Measurements from ENCODE around the gene OR11A1. TPM values are rescaled to one million over a fixed set of nuclear protein-coding genes. Genes with fewer than 3 reads are reported as not detected.
"Not testable (repeated sequence)": the region's sequence is repeated elsewhere in the genome, so short reads cannot be mapped to it uniquely, and the experiment has no call there.

The OR11A1 gene
- total and polyA plus RNA-seq, 11 donors, result not detected

DNA sequence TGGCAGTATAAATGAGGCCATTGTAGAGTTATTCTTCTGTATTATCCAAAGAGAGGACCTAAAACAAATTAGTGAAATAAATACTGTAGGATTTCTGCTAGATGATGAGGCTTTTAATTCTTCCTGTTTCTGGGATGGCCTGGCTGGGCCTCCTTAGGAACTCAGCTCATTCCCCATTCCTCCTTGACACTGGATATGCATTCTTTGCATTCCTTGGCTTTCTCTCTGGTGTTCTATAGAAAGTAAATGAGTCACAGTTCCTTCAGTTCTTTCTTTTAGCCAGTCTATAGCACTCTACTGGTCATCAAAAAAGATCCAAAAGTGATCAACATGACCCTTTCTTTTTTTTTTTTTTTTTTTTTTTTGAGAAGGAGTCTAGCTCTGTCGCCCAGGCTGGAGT, 9.2 kb downstream of the OR11A1 start:
- intact Hi-C loops (cut with DNase I), result no loop called here
- H3K4me1 ChIP-seq, result no peaks in the 10 kb centered on the region
- no peaks in the 10 kb centered on the region for H3K36me3 ChIP-seq
- WGBS, 4 donors, result 86 to 97% (median 87%) methylated on average over 1 of the region's 1 CpG
- no peak overlapping the region for H3K27ac ChIP-seq
- DNase-seq, result no peak
- TF ChIP-seq, protein P1, sequence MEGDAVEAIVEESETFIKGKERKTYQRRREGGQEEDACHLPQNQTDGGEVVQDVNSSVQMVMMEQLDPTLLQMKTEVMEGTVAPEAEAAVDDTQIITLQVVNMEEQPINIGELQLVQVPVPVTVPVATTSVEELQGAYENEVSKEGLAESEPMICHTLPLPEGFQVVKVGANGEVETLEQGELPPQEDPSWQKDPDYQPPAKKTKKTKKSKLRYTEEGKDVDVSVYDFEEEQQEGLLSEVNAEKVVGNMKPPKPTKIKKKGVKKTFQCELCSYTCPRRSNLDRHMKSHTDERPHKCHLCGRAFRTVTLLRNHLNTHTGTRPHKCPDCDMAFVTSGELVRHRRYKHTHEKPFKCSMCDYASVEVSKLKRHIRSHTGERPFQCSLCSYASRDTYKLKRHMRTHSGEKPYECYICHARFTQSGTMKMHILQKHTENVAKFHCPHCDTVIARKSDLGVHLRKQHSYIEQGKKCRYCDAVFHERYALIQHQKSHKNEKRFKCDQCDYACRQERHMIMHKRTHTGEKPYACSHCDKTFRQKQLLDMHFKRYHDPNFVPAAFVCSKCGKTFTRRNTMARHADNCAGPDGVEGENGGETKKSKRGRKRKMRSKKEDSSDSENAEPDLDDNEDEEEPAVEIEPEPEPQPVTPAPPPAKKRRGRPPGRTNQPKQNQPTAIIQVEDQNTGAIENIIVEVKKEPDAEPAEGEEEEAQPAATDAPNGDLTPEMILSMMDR (IDR thresholded peaks at IDR 0.05), result no peak
- TF ChIP-seq POLR2A (IDR thresholded peaks at IDR 0.05), result no peak
- no peak overlapping the region for H3K4me3 ChIP-seq
- ATAC-seq, result no peak
- H3K27me3 ChIP-seq, result peaks cover 0 to 30% (median 0%) of the 10 kb centered on the region in 9 donors
- H3K9me3 ChIP-seq, result peaks cover 0 to 2% (median 0%) of the 10 kb centered on the region in 12 donors

DNA sequence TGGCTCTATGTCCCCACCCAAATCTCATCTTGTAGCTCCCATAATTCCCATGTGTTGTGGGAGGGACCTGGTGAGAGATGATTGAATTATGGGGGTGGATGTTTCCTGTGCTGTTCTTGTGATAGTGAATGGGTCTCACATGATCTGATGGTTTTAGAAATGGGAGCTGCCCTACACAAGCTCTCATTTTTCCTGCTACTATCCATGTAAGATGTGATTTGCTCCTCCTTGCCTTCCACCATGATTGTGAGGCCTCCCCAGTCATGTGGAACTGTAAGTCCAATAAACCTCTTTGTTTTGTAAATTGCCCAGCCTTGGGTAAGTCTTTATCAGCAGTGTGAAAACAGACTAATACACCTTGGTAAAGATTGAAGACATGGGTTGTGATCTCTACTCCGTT, 12.8 kb downstream of the OR11A1 start:
- H3K4me3 ChIP-seq; H3K36me3 ChIP-seq; H3K9me3 ChIP-seq; H3K4me1 ChIP-seq; DNase-seq; intact Hi-C loops (cut with DNase I); ATAC-seq; H3K27ac ChIP-seq: not testable (repeated sequence)
- H3K27me3 ChIP-seq, result peaks cover 0 to 14% (median 0%) of the 10 kb centered on the region in 9 donors
- 70 to 88% (median 79%) methylated on average over 1 of the region's 1 CpG for WGBS, 4 donors

DNA sequence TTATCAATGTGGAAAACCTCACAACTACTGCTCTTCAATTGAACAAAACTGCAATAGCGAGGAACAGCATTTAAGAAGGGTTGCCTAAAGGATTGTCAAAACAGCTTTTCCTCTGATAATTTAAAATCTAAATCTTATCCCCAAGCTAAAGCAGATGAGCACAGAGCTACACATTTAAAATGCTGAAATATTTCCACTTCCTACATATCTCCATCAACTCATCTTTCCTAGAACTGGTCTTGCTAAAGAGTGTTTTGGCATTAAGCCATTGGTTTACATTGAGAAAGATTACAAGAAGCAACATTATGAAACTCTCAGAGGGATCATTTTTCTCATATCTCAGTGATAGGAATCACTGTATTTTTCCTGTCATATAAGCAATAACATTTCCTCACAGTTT, 14.2 kb downstream of the OR11A1 start:
- intact Hi-C loops (cut with DNase I), result no loop called here
- no peak for DNase-seq
- Histone ChIP-seq H3K4me1 (no peaks in the 10 kb centered on the region), H3K9me3 (no peaks in the 10 kb centered on the region), H3K4me3 (no peak overlapping the region), H3K27ac (no peak overlapping the region), H3K36me3 (no peaks in the 10 kb centered on the region), H3K27me3 (peaks cover 0 to 14% (median 0%) of the 10 kb centered on the region in 9 donors)
- TF ChIP-seq, protein P1 (IDR thresholded peaks at IDR 0.05), result no peak
- no peak for TF ChIP-seq POLR2A (IDR thresholded peaks at IDR 0.05)
- 85 to 93% (median 88%) methylated on average over 1 of the region's 1 CpG for WGBS, 4 donors
- ATAC-seq, result no peak

DNA sequence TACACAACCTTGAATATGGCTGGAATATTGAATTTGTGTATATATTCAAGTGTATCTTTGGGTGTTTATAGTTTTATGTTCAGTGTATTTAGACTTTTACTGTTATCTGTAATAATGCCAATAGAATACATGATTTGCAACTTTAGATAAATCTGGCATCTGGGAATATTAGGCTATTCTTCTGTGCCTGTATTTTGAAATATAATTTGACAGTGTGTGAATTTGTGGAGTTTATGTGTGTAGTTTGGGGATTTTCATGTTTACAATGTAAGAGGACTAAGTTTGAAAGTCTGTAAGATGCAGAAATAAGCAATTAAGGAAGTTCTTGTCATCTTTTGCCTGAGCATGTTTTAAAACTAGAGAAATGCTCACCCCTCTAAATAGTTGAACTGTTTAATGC, 17.9 kb downstream of the OR11A1 start, which contains the start of gene OR10C1:
Gene OR10C1, plus strand, starts transcription at position 301 of the 400 bp plus-strand sequence. CDS start 710 bp downstream, outside the sequence.
- Histone ChIP-seq H3K4me1 (no peaks in the 10 kb centered on the region), H3K27ac (no peak within 1 kb of the TSS), H3K27me3 (peaks cover 0 to 5% (median 0%) of the 10 kb centered on the region in 9 donors), H3K4me3 (no peak within 1 kb of the TSS), H3K36me3 (no peaks in the 10 kb centered on the region), H3K9me3 (no peaks in the 10 kb centered on the region)
- TF ChIP-seq, protein P1 (IDR thresholded peaks at IDR 0.05), result no peak
- no peak for TF ChIP-seq POLR2A (IDR thresholded peaks at IDR 0.05)
- intact Hi-C loops (cut with DNase I), result no loop called here
- ATAC-seq (no peak), DNase-seq (no peak)

DNA sequence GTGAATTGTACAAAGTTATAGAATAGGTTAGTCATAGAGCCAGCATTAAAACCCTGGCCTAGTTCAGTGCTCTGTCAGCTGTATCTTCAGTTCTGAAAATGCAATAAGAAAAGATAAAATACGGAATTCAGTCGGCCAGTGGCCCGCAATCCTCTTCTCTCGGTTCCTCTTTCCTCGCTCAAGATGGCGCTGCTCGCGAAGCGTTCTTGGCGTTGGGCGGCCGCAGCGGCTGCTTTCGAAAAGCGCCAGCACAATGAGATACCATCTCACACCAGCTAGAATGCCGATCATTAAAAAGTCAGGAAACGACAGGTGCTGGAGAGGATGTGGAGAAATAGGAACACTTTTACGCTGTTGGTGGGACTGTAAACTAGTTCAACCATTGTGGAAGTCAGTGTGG, 20.1 kb downstream of the OR11A1 start:
- H3K4me1 ChIP-seq; H3K27me3 ChIP-seq; H3K4me3 ChIP-seq; H3K9me3 ChIP-seq; ATAC-seq; H3K27ac ChIP-seq; intact Hi-C loops (cut with DNase I); H3K36me3 ChIP-seq; DNase-seq: not testable (repeated sequence)
- WGBS, 4 donors, result 61 to 66% (median 64%) methylated on average over 18 of the region's 18 CpGs
